Muscle layer of colon (tissue), 2 donors: ENCODE measurements around the gene POLR2L.

Experiments
- H3K27ac ChIP-seq: one replicate; pipeline ENCODE4 v1.7.0; 2013; ENCODE audit warnings: low read depth, mild to moderate bottlenecking, low read length, moderate library complexity
- H3K27me3 ChIP-seq, 2 donors: one replicate each; pipeline ENCODE4 v1.7.0; 2013; ENCODE audit warnings: low read length in 2 of 2, mild to moderate bottlenecking in 2 of 2; ENCODE audit not compliant: insufficient read depth in 2 of 2, control insufficient read depth in 1 of 2
- H3K36me3 ChIP-seq: one replicate; pipeline ENCODE4 v1.7.0; 2013; ENCODE audit warnings: mild to moderate bottlenecking, low read length; ENCODE audit not compliant: insufficient read depth
- H3K4me1 ChIP-seq: one replicate; pipeline ENCODE4 v1.7.0; 2013; ENCODE audit warnings: mild to moderate bottlenecking, low read length; ENCODE audit not compliant: insufficient read depth
- H3K4me3 ChIP-seq, 2 donors: one replicate each; pipeline ENCODE4 v1.7.0; 2013; ENCODE audit warnings: low read length in 2 of 2, low read depth in 1 of 2, mild to moderate bottlenecking in 1 of 2, moderate library complexity in 1 of 2
- H3K9ac ChIP-seq: one replicate; pipeline ENCODE4 v1.7.0; 2013; ENCODE audit warnings: low read length
- H3K9me3 ChIP-seq: one replicate; pipeline ENCODE4 v1.7.0; 2013; ENCODE audit warnings: mild to moderate bottlenecking, low read length
- donor health status: abdominal sarcoma.
- donor health status: Adenocarcinoma of cecum.

POLR2L gene

DNA sequence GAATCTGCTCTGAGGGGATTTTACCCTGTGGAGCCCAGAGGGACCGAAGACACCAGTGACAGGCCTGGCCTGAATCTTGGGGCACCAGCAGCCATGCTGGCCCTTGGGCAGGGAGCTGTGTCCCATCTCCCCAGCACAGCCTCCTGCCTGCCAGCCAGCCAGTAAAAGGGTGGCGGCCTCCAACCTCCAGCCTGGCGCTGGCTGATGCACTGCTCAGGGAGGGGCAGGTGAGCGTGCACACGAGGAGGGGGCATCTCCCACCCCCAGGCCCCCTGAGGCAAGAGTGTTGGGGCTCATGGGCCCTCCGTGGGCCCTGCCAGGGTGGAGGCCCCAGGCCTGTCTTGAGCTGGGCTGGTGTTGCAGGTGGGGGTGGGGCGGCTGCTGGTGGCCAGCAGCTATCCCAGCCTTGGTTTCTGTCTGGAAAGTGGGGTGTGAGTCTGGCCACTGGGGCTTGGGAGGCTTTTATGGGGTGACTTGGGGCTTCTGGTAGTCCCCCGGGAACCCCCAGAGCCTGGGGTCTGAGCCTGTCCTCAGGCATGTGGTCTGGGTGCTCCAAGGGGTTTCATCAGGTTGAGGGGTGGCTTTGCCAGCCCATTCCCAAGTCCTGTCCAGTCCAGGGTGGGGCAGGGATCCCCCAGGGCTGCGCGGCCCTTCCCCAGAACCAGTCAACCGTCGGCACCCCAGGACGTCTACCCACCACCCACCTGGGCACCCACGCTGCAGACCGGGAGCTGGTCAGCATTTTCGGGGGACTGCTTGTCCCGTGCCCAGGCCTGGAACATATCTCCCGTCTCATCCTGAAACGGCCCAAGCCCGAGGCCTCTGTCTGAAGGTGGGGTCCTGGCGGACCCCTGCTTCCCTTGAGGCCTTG, 18.1 kb upstream of the POLR2L start:
- Histone ChIP-seq H3K27me3 (peaks cover 0 to 4% of the 10 kb centered on the region in 2 donors), H3K9ac (no peak overlapping the region), H3K4me1 (peaks cover 19% of the 10 kb centered on the region), H3K27ac (peak overlapping the region; percentile 90), H3K9me3 (no peaks in the 10 kb centered on the region), H3K36me3 (peaks cover 4% of the 10 kb centered on the region), H3K4me3 (peak overlapping the region; percentile 29 to 53)

DNA sequence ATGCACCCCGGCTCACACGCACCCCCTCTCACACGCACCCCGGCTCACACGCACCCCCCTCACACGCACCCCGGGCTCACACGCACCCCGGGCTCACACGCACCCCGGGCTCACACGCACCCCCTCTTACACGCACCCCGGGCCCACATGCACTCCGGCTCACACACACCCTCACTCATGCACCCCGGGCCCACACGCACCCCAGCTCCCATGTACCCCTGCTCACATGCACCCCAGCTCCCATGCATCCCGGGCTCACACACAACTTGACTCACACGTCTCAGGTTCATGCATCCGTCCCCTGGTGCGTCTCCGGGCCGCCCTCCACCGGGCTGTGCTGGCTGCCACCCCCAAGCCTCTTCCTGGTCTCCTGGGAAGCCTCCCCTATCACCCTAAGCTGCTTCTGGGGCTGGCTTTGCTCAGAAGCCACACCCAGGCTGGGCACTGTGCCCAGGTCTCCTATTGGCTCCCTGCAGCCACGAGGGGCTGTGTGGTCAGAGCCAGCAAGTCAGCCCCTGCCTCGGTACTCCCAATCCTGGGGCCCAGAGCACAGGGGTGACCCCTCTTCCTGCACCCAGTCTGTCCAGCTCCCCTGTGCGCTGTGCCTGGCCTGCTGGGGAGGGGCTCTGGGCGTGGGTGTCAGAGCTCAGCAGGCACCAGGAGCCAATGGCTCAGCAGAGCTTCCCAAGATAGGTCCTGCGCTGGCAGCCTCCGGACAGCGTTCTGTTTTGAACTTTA, 17.2 kb upstream of the POLR2L start:
- peaks cover 0 to 4% of the 10 kb centered on the region in 2 donors for H3K27me3 ChIP-seq
- H3K4me1 ChIP-seq = peaks cover 19% of the 10 kb centered on the region
- peak overlapping the region; percentile 29 to 53 for H3K4me3 ChIP-seq
- H3K9me3 ChIP-seq = no peaks in the 10 kb centered on the region
- H3K27ac ChIP-seq = peak overlapping the region; percentile 90
- H3K36me3 ChIP-seq = peaks cover 4% of the 10 kb centered on the region
- H3K9ac ChIP-seq = no peak overlapping the region

DNA sequence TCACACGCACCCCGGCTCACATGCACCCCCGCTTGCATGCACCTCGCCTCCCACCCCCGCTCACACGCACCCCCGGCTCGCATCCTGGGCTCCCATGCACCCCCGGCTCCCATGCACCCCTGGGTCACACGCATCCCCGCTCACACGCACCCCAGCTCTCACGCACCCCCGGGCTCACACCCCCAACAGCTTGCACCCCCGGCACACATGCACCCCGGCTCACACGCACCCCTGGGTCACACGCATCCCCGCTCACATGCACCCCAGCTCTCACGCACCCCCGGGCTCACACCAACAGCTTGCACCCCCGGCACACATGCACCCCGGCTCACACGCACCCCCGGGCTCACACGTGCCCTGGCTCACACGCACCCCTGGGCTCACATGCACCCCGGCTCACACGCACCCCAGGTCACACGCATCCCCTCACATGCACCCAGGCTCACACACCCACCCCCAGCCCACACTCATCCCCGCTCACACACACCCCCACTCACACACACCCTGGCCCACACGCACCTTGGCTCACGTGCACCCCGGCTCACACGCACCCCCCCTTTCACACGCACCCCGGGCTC, 16.5 kb upstream of the POLR2L start:
- Histone ChIP-seq H3K9ac (no peak overlapping the region), H3K36me3 (peaks cover 4% of the 10 kb centered on the region), H3K27me3 (peaks cover 0 to 4% of the 10 kb centered on the region in 2 donors), H3K9me3 (no peaks in the 10 kb centered on the region), H3K4me3 (peak overlapping the region in 1 of 2 donors; percentile 29), H3K27ac (no peak overlapping the region), H3K4me1 (peaks cover 19% of the 10 kb centered on the region)

DNA sequence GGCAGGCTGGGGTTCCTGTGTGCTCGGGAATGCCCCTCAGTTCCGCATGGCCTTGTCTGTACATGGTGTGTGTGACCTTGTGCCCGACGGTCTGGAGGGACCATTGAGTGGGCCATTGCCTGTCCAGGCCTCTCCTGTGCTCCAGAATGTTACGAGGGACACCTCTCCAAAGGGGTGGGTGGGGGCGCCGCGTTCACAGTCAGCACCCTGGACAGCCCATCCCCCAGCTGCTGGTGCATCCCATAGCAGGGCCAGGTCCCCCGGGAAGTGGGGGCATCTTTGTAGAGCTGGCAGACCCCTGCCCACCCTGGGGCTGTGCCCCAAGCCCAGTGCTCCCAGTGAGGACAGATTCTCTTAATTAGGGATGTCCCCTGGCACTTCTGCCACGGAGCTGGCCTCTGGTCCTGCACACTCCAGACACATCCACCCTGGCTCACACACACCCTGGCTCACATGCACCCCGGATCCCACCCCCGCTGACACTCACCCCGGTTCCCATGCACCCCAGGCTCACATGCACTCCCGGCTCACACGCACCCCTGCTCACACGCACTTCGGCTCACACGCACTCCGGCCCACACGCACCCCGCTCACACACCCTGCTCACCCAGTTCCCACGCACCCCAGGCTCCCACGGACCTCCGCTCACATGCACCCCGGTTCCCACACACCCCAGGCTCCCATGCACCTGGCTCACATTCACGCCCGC, 15.9 kb upstream of the POLR2L start:
- H3K27ac ChIP-seq = no peak overlapping the region
- H3K9ac ChIP-seq = no peak overlapping the region
- no peak overlapping the region for H3K4me3 ChIP-seq
- H3K36me3 ChIP-seq = no peaks in the 10 kb centered on the region
- no peaks in the 10 kb centered on the region for H3K9me3 ChIP-seq
- H3K27me3 ChIP-seq = peaks cover 0 to 4% of the 10 kb centered on the region in 2 donors
- H3K4me1 ChIP-seq = peaks cover 19% of the 10 kb centered on the region

DNA sequence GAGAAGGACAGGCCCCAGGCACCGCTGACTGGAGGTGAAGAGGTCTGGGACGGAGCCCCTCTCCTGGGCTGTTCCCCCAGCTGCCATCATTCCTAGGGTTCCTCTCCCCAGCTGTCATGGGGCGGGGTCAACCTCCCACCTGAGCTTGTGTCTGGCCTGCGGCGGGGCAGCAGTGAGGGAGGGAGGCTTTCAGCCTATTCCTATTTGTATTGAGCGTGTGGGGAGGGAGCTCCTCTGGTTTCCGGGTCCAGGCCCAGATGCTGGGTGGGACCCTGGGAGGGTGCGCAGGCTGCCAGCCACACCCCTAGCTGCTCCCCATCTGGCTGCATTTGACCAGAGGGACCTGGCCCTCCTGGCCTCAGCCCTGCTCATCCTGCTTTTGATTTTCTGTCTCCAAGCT, 14.1 kb upstream of the POLR2L start:
- Histone ChIP-seq H3K27me3 (no peaks in the 10 kb centered on the region), H3K4me3 (no peak overlapping the region), H3K36me3 (no peaks in the 10 kb centered on the region), H3K9me3 (no peaks in the 10 kb centered on the region), H3K9ac (no peak overlapping the region), H3K27ac (no peak overlapping the region), H3K4me1 (peaks cover 19% of the 10 kb centered on the region)

DNA sequence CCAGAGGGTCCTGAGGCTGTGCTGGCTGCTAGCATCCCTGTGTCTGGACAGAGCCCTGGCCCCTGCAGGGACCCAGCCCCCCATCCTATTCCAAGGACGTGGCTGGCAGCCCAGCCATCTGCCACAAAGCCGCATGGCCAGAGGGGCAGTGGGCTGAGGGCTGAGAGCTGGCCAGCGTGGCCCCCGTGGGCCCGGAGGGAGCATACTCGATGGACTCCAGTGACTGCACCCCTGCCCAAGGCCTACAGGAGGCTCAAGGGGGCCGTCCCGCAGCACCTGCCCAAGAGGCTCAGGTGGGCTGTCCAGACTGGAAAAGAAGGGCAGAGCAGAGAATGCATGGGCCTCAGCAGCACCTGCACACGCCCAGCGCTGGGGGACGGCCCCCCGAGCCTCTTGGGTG, 13.5 kb upstream of the POLR2L start:
- Histone ChIP-seq H3K27me3 (peaks cover 0 to under 1% of the 10 kb centered on the region in 2 donors), H3K9me3 (no peaks in the 10 kb centered on the region), H3K4me3 (no peak overlapping the region), H3K9ac (no peak overlapping the region), H3K27ac (no peak overlapping the region), H3K36me3 (peaks cover 6% of the 10 kb centered on the region), H3K4me1 (peaks cover 18% of the 10 kb centered on the region)

DNA sequence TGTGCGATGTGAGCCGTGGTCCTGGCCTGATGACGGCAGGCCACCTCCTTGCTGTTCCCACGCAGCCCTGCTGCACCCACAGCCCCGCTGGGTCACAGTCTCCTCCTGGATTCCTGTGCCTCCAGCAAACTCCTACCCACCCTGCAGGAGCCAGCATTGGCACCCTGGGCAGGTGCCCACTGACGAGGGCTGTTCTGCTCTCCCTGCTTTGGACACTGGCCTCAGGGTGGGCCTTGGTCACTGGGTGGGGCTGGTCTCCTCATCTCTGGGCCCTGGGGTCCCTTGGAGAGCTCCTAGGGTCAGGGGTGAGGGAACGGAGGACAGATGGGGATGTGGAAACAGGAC, 13.0 kb upstream of the POLR2L start:
- Histone ChIP-seq H3K27ac (no peak overlapping the region), H3K4me1 (peaks cover 13% of the 10 kb centered on the region), H3K9ac (no peak overlapping the region)

DNA sequence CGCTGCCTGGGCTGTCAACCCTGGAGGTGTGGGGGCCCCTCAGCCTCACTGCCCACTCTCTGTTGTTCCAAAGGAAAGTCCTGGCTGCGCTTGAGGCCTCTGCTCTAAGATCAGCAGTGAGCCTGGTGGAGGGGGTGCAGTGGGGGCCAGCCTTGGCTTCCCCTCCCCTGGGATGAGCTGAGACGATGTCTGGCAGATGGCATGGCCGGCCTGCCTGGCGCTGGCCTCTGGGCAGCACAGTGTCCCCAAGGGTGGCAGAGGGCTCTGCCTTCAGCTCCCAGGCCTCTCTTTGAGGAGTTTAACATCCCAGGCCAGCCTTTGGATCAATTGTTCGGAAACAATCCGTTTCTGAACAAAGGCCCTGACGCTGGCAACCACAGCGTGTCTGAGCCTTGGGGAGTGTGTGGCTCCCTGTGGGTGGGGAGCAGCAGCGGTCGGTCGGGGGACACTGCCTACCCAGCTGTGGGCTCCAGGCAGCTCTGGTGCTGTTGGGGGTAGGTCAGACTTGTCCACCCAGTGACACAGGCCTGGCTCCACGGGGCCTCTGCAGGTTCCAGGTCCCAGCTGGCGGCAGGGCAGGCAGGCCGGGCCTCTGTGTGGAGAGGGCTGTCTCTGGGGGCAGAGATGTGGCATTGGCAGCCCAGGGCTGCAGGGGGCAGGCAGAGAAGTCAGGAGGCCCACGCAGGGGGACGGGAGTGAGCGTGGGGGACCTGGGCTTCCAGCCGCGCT, 12.4 kb upstream of the POLR2L start:
- H3K27ac ChIP-seq = no peak overlapping the region
- H3K4me3 ChIP-seq = no peak overlapping the region
- no peaks in the 10 kb centered on the region for H3K9me3 ChIP-seq
- peaks cover 8% of the 10 kb centered on the region for H3K4me1 ChIP-seq
- peaks cover 0 to 9% of the 10 kb centered on the region in 2 donors for H3K27me3 ChIP-seq
- no peak overlapping the region for H3K9ac ChIP-seq
- H3K36me3 ChIP-seq = peaks cover 6% of the 10 kb centered on the region

More for the DNA sequence above, 13.0 kb upstream of the POLR2L start:
- no peaks in the 10 kb centered on the region for H3K9me3 ChIP-seq
- peaks cover 0 to 5% of the 10 kb centered on the region in 2 donors for H3K27me3 ChIP-seq
- H3K36me3 ChIP-seq = peaks cover 6% of the 10 kb centered on the region
- no peak overlapping the region for H3K4me3 ChIP-seq

DNA sequence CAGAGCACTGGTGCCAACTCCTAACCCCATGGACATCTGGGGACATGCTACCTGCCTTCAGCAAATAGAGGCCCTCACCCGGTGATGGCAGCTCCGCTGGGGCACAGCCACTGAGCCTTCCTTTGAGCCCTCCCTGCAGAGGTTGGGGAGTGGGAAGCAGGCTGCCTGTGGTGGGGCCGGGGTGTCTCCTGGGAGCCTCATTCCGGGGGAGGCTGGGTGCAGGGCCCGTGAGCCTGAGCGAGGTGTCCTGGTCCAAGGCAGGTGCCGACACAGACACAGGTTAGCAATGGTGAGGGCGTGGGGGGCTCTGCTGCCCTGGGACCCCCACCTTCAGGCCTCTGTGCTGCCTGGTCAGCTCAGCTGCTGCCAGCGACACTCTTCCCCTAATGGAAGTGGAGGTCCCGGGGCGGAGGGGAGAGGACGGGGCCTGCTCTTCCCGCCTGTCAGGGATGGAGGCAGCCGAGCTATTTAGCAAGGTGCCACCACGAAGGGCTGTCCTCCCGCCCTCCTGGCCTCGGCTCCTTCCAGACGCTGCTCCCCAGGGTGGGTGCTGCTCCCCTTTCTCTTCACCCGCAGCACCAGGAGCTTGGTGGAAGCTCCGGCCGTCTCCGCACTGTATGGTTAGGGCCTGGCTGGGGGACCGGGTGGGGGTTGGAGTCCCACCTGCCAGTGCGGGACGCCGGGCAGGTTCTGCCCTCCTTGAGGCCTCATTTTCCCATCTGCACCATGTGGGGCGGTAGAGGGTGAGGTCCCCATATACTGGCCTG, 11.5 kb upstream of the POLR2L start:
- Histone ChIP-seq H3K27ac (no peak overlapping the region), H3K27me3 (peaks cover 0 to 14% of the 10 kb centered on the region in 2 donors), H3K4me3 (no peak overlapping the region), H3K4me1 (peaks cover 5% of the 10 kb centered on the region), H3K9me3 (no peaks in the 10 kb centered on the region), H3K9ac (no peak overlapping the region), H3K36me3 (peaks cover 6% of the 10 kb centered on the region)

DNA sequence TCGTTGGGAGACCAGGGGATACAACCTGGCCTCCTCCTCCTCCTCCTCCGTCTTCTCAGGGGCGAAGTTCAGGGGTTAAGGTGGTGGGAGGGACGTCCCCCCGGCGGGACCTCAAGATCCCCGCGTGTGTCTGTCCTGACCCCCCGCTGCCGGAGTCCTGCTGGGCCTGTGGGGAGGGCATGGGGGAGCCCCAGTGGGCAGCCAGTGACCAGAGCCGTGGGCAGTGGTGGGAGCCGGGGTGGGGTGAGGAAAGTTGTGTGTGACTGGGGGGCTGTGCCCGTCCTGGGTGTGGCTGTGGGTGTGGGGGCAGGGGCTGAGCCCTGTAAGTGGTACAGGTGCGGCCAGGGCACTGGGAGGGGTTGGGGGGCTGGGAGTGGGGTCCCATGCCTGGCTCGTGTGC, 10.4 kb upstream of the POLR2L start:
- no peak overlapping the region for H3K9ac ChIP-seq
- no peaks in the 10 kb centered on the region for H3K9me3 ChIP-seq
- H3K4me1 ChIP-seq = peaks cover 14% of the 10 kb centered on the region
- no peak overlapping the region for H3K27ac ChIP-seq
- no peak overlapping the region for H3K4me3 ChIP-seq
- H3K27me3 ChIP-seq = peaks cover 0 to 22% of the 10 kb centered on the region in 2 donors
- H3K36me3 ChIP-seq = peaks cover 6% of the 10 kb centered on the region
